GM23248 (cell line): Measurements from ENCODE around the gene AAK1.

Experiments
- EZH2 ChIP-seq: fragments of 200-600 bp; sonication (generic); IDR thresholded peaks from 2 replicates; pipeline ENCODE4 v1.6.1; 2018; ENCODE audit warnings: antibody characterized with exemption, mild to moderate bottlenecking; ENCODE audit not compliant: insufficient read depth, poor library complexity, severe bottlenecking
- EZH2phosphoT487 ChIP-seq: fragments of 200-600 bp; sonication (generic); IDR thresholded peaks from 2 replicates; pipeline ENCODE4 v1.6.1; 2018; ENCODE audit warnings: antibody characterized with exemption, moderate library complexity, mild to moderate bottlenecking, low read depth; ENCODE audit not compliant: insufficient read depth

GRCh38 chr2:69499242-69499641 is 144.3 kb downstream of the AAK1 start:
- TF ChIP-seq EZH2phosphoT487 = no peak
- no peak for TF ChIP-seq EZH2
